Duodenal mucosa (tissue), 2 donors: ENCODE measurements around the gene SPA17.

Source experiments
- H3K27ac ChIP-seq: one replicate; pipeline ENCODE4 v1.7.0; 2013; ENCODE audit warnings: low read depth, low read length
- H3K27me3 ChIP-seq, 2 donors: one replicate each; pipeline ENCODE4 v1.7.0; 2013; ENCODE audit warnings: low read length in 2 of 2, control low read depth in 1 of 2; ENCODE audit not compliant: insufficient read depth in 2 of 2, control insufficient read depth in 1 of 2
- H3K36me3 ChIP-seq, 2 donors: one replicate each; pipeline ENCODE4 v1.7.0; 2013; ENCODE audit warnings: low read length in 2 of 2, control low read depth in 1 of 2; ENCODE audit not compliant: insufficient read depth in 2 of 2, control insufficient read depth in 1 of 2
- H3K4me1 ChIP-seq, 2 donors: one replicate each; pipeline ENCODE4 v1.7.0; 2013; ENCODE audit warnings: low read length in 2 of 2, control low read depth in 1 of 2; ENCODE audit not compliant: insufficient read depth in 2 of 2, control insufficient read depth in 1 of 2
- H3K4me3 ChIP-seq, 2 donors: one replicate each; pipeline ENCODE4 v1.7.0; 2013; ENCODE audit warnings: low read length in 2 of 2, low read depth in 1 of 2
- H3K9ac ChIP-seq, 2 donors: one replicate each; pipeline ENCODE4 v1.7.0; 2013; ENCODE audit warnings: low read length in 2 of 2, low read depth in 1 of 2
- H3K9me3 ChIP-seq, 2 donors: one replicate each; pipeline ENCODE4 v1.7.0; 2013; ENCODE audit warnings: low read length in 2 of 2, control low read depth in 1 of 2; ENCODE audit not compliant: control insufficient read depth in 1 of 2

SPA17 gene

DNA sequence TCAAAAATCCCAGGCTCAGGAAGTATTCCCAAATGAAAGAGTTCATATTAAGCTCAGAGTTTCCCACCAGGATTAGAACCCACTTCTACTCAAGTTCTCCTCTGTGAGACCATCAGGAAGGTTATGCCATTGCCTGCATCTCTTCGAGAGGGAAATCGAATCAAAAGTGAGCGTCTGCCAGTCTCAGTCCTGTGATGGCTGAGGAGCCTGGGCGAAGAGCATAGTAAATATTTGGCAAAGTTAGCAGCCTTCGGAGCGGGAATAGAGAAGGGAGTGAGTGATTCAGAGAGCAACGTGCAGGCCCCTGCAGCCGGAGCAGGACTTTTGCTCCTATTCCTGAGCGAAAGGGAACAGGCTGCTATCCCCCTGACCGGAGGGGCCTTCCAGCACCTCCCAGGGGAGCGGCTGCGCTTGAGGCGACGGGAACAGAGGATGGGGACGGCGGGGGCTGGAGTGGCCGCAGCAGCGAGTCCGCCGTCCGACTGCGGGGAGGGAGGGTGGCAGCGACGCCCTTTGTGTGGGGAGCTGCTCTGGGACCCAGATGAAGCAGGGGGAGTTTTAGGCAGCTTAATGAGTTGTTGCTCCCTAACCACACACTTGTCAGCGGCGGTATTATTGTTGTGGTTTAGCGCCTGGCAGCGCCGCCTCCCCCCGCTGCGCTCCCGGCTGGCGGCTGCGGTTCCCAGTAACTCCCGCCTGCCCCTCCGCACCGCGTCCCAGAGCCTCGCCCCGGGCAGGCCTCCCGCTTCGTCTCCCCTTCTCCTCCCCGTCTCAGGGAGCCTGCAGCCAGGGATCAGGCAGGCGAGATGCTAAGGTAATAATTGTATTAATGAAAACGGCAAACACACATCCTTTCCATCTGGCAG, 44.3 kb downstream of the SPA17 start:
- H3K27ac ChIP-seq = no peak overlapping the region
- peak overlapping the region; percentile 55 to 59 for H3K4me3 ChIP-seq
- peak overlapping the region in 1 of 2 donors; percentile 20 for H3K9ac ChIP-seq
- H3K4me1 ChIP-seq = peaks cover 8 to 15% of the 10 kb centered on the region in 2 donors
- H3K36me3 ChIP-seq = no peaks in the 10 kb centered on the region
- H3K9me3 ChIP-seq = no peaks in the 10 kb centered on the region
- peaks cover 33 to 57% of the 10 kb centered on the region in 2 donors for H3K27me3 ChIP-seq

DNA sequence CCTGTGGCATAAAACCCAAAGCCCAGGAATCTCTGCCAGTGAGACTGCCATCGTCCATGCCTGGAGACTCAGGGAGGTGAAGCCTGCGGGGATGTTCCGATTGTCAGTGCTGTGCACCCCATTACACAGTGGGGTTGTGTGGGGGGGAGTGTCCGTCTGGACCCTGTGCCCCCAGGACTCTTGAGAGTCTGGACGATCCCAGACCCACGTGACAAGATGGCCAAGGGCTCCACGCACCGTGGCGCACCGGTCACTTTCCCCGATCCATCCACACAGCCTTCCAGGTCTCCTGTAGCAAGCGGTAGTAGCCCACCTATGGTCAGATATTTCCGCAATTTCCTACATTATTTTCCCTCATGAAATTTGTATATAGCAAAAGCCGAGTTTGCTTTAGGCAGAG, 45.1 kb downstream of the SPA17 start:
- Histone ChIP-seq H3K36me3 (no peaks in the 10 kb centered on the region), H3K9me3 (no peaks in the 10 kb centered on the region), H3K9ac (no peak overlapping the region), H3K4me3 (no peak overlapping the region), H3K4me1 (peaks cover 8 to 15% of the 10 kb centered on the region in 2 donors), H3K27ac (no peak overlapping the region), H3K27me3 (peaks cover 33 to 57% of the 10 kb centered on the region in 2 donors)

DNA sequence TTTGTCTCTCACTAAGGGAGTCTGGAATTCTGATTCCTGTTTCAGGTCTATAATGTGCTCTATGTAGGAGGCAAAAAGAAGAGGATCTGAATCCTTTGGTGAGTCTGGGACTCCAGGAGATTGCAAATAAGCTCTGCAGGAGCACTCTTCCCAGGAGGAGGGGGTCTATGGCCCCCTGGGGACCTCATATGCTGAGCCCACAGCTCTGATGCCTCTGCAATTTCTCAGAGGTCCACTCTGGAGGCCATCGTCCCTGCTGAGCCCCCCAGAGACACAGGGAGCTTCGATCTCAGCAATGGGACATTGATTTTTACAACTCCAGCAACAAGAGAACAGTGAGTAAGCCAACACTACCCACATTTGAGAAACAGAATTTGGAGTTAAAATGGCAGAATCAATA, 45.8 kb downstream of the SPA17 start:
- Histone ChIP-seq H3K27ac (no peak overlapping the region), H3K9ac (no peak overlapping the region), H3K9me3 (no peaks in the 10 kb centered on the region), H3K4me1 (peaks cover 8 to 15% of the 10 kb centered on the region in 2 donors), H3K4me3 (no peak overlapping the region), H3K36me3 (no peaks in the 10 kb centered on the region), H3K27me3 (peaks cover 33 to 57% of the 10 kb centered on the region in 2 donors)

DNA sequence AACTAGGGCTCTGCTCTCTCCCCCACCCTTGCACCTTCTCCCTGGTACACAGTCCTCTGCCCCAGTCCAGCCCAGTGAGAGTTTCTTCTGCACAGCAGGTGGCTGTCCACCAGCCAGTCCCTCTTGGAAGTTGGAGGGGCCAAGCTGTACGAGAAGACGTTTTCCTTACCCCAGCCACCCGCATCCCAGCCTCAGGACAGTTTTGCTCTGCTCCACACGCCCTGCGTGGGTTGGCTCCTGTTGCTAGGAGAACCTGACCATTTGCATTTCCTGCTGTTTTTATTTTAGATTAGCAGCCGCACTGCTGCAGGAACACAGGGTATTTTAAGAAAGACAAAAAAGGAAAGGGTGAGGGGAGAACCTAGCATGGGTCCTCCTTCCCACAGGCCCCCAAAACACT, 48.5 kb downstream of the SPA17 start:
- Histone ChIP-seq H3K9ac (no peak overlapping the region), H3K27ac (no peak overlapping the region), H3K36me3 (no peaks in the 10 kb centered on the region), H3K9me3 (no peaks in the 10 kb centered on the region), H3K27me3 (peaks cover 28 to 50% of the 10 kb centered on the region in 2 donors), H3K4me3 (no peak overlapping the region), H3K4me1 (peaks cover 19 to 26% of the 10 kb centered on the region in 2 donors)

DNA sequence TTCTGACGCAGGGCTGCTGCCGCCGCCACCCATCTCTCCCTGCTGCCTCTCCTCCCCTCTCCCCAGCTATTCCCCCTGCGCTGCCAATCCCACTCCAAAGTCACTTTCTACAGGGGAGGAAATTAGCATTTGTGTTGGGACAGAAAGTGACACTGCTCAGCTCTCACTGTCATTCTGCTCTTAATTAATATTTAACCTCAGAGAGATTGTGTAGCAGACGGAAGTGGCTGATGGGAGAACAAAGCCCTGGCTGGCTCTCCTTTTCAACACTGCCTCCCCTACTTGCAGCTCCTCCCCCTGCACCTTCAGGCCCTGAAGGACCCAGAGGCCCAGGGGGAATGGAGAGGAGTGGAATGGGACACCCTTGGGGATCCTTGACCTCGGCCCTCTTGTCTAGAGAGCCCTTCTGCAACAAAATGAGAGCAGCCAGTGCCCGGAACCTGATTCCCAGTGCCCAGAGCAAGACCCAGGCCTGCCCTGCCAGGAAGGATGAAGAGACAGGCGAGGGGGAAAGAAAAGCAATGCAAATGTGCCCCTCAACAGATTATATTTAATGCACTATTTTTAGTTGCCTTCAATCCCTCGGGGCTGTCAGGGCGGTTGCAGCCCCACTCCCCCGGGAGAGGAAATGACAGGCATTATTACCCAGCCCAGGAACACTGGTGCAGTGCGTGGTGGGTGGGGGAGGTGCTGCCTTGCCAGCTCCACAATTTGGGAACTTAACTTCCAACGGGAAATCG, 51.4 kb downstream of the SPA17 start:
- H3K4me1 ChIP-seq = peaks cover 10 to 11% of the 10 kb centered on the region in 2 donors
- peaks cover 1 to 21% of the 10 kb centered on the region in 2 donors for H3K27me3 ChIP-seq
- H3K4me3 ChIP-seq = peak overlapping the region; percentile 13 to 53
- H3K9me3 ChIP-seq = no peaks in the 10 kb centered on the region
- no peak overlapping the region for H3K27ac ChIP-seq
- no peak overlapping the region for H3K9ac ChIP-seq
- no peaks in the 10 kb centered on the region for H3K36me3 ChIP-seq

DNA sequence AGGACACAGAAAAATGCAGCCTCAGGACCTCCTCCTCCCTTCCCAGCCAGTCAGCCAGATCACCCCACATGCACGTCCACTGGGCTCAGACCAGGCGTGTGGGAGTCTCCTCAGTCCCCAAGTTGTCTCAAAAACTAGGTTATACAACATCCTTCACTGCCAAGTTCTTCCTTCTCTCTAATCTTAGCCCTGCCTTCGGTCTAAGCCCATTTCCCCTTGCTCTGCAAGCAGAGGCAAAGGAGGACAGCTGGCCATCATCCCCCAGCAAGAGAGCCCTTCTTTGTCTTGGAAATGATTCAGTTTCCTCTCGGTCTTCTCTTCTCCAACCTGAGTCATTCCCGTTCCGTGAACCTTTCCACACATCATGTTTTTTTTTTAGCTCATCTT, 52.0 kb downstream of the SPA17 start:
- no peaks in the 10 kb centered on the region for H3K36me3 ChIP-seq
- H3K27me3 ChIP-seq = peaks cover 0 to 15% of the 10 kb centered on the region in 2 donors
- no peak overlapping the region for H3K9ac ChIP-seq
- peaks cover 10 to 11% of the 10 kb centered on the region in 2 donors for H3K4me1 ChIP-seq
- no peaks in the 10 kb centered on the region for H3K9me3 ChIP-seq
- H3K27ac ChIP-seq = no peak overlapping the region
- H3K4me3 ChIP-seq = no peak overlapping the region

DNA sequence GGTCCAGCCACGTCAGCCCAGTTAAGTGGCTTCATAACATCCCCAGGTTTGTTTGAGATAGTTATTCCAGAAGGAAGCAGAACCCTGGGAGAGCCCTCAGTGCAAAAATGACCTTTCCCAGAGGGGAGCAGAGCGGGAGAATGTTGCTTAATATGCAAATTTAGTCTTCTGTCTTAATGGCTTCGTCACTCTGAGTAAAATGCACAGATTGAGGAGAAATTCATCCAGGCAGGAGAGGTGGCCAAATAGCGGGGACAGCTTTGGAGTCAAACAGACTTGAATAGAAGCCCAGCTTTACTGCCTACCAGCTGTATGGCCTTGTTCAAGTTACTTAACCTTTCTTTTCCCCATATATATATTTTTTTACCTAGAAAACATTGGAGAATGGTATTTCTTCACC, 53.8 kb downstream of the SPA17 start:
- H3K27me3 ChIP-seq = peaks cover 0 to 6% of the 10 kb centered on the region in 2 donors
- peaks cover 10 to 11% of the 10 kb centered on the region in 2 donors for H3K4me1 ChIP-seq

DNA sequence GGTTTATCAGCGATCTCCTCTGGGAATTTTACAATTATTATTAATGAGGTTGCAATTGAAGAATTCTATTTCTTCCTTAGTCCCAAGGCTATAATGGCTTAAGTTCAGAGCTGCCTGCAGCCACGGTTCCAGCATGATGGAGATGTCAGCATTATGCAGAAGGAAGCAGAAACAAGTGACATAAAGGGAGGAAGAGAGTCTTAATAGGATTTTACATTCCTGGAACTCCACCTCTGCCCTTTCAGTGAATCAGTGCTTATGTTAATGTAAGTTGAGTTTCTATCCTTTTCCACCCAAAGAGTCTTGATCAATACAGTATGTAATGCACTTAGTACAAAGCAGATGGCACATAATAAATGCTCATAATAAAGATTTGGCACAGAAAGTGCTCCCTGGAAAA, 54.4 kb downstream of the SPA17 start:
- Histone ChIP-seq H3K9ac (no peak overlapping the region), H3K36me3 (no peaks in the 10 kb centered on the region), H3K9me3 (no peaks in the 10 kb centered on the region), H3K4me1 (peaks cover 10 to 11% of the 10 kb centered on the region in 2 donors), H3K4me3 (no peak overlapping the region), H3K27ac (no peak overlapping the region), H3K27me3 (peaks cover 0 to 6% of the 10 kb centered on the region in 2 donors)

More for the DNA sequence above, 53.8 kb downstream of the SPA17 start:
- no peak overlapping the region for H3K9ac ChIP-seq
- H3K36me3 ChIP-seq = no peaks in the 10 kb centered on the region
- no peak overlapping the region for H3K27ac ChIP-seq
- H3K9me3 ChIP-seq = no peaks in the 10 kb centered on the region
- no peak overlapping the region for H3K4me3 ChIP-seq

DNA sequence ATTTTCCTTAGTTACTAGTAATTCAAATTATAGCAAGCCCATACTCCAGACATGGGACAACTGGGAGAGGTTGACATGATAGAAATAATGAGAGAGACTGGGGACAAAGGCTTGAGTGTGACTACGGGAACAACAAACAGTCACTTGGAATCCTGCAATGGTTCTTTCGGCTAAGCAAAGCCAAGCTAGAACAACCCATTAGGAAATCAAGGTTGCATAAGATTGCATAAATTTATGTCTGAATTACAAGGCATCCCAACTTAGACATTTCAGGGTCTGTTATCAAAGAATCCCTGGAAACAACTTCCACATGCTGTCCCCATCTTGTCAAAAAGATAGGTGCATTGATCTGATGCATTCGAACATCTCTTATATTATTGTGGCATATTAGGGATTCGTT, 55.9 kb downstream of the SPA17 start:
- Histone ChIP-seq H3K9me3 (no peaks in the 10 kb centered on the region), H3K4me1 (peaks cover 10 to 11% of the 10 kb centered on the region in 2 donors)

DNA sequence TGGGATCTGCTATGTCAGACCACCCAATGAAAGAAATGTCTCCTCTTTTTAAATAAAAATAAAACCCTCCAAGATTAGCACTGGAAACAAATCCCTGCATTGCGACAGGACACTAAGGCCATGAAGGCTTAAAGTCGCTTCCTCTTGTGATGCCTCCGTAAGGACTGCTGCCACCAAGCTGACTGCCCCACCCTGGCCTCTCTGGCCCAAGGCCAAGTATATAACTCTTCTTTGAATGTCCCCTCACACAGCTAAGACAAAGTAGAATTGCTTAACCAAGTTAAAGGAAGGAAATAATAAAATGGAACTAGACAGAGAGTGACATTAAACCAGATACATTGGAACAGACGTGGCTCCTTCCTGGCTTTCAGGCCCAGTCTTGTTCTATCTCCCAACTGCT, 58.5 kb downstream of the SPA17 start:
- no peaks in the 10 kb centered on the region for H3K36me3 ChIP-seq
- H3K27ac ChIP-seq = no peak overlapping the region
- H3K27me3 ChIP-seq = peaks cover 3 to 5% of the 10 kb centered on the region in 2 donors
- H3K9me3 ChIP-seq = no peaks in the 10 kb centered on the region
- H3K4me3 ChIP-seq = no peak overlapping the region
- H3K9ac ChIP-seq = no peak overlapping the region
- no peaks in the 10 kb centered on the region for H3K4me1 ChIP-seq

More for the DNA sequence above, 55.9 kb downstream of the SPA17 start:
- no peak overlapping the region for H3K4me3 ChIP-seq
- H3K9ac ChIP-seq = no peak overlapping the region
- H3K27ac ChIP-seq = no peak overlapping the region
- peaks cover 0 to 2% of the 10 kb centered on the region in 2 donors for H3K27me3 ChIP-seq
- no peaks in the 10 kb centered on the region for H3K36me3 ChIP-seq
